HCEC 1CT (cell line): ENCODE measurements around the gene LAMA3.

Experiments
- DNase-seq: peaks from one replicate; pipeline ENCODE4 v3.0.0-alpha.2; 2017

The LAMA3 gene

GRCh38 chr18:23827681-23828080 lies 138.4 kb downstream of the LAMA3 start:
- DNase-seq: no peak

- peak; percentile 82 for DNase-seq
Observed at GRCh38 chr18:23828426-23828825, 139.2 kb downstream of the LAMA3 start.

- no peak for DNase-seq
Observed at GRCh38 chr18:23832911-23833310, 143.7 kb downstream of the LAMA3 start.

- DNase-seq: no peak
Observed at GRCh38 chr18:23833714-23834113, 144.5 kb downstream of the LAMA3 start.

- DNase-seq: no peak
Observed at GRCh38 chr18:23835091-23835490, 145.8 kb downstream of the LAMA3 start.

GRCh38 chr18:23835506-23835905 lies 146.3 kb downstream of the LAMA3 start:
- peak; percentile 35 for DNase-seq

GRCh38 chr18:23837591-23837990 lies 148.3 kb downstream of the LAMA3 start:
- DNase-seq: peak; percentile 87

- DNase-seq: no peak
Observed at GRCh38 chr18:23838233-23838632, 149.0 kb downstream of the LAMA3 start.

- DNase-seq: peak; percentile 78
Observed at GRCh38 chr18:23838801-23839366, 149.6 kb downstream of the LAMA3 start.

GRCh38 chr18:23842305-23842704 lies 153.1 kb downstream of the LAMA3 start:
- DNase-seq: no peak

GRCh38 chr18:23844991-23845680 lies 155.9 kb downstream of the LAMA3 start:
- no peak for DNase-seq

- DNase-seq: no peak
Observed at GRCh38 chr18:23845988-23846630, 156.9 kb downstream of the LAMA3 start.

- no peak for DNase-seq
Observed at GRCh38 chr18:23847321-23847986, 158.2 kb downstream of the LAMA3 start.

- no peak for DNase-seq
Observed at GRCh38 chr18:23849141-23849540, 159.9 kb downstream of the LAMA3 start.

GRCh38 chr18:23850215-23850614 lies 161.0 kb downstream of the LAMA3 start:
- DNase-seq: no peak

- DNase-seq: no peak
Observed at GRCh38 chr18:23851470-23852002, 162.3 kb downstream of the LAMA3 start.

- DNase-seq: no peak
Observed at GRCh38 chr18:23852236-23853045, 163.2 kb downstream of the LAMA3 start.

GRCh38 chr18:23853448-23854195 lies 164.4 kb downstream of the LAMA3 start:
- no peak for DNase-seq

- no peak for DNase-seq
Observed at GRCh38 chr18:23855721-23856120, 166.5 kb downstream of the LAMA3 start.

- DNase-seq: no peak
Observed at GRCh38 chr18:23856466-23857163, 167.4 kb downstream of the LAMA3 start.

GRCh38 chr18:23857164-23857552 lies 167.9 kb downstream of the LAMA3 start:
- no peak for DNase-seq
